22Rv1 (cell line): Measurements from ENCODE around the gene USP5.

Experiments used
- H3K27ac ChIP-seq: fragments of 450-650 bp; 2 replicates; pipeline ENCODE4 v1.5.1; 2017
- ZFX ChIP-seq: fragments of 450-650 bp; IDR thresholded peaks from 2 replicates; pipeline ENCODE4 v1.6.1; 2017; ENCODE audit warnings: antibody characterized with exemption, borderline replicate concordance
- TF ChIP-seq, protein P1 (sequence below): fragments of 450-650 bp; IDR thresholded peaks from 2 replicates; pipeline ENCODE4 v1.5.1; 2017; ENCODE audit warnings: mild to moderate bottlenecking

Gene USP5

DNA sequence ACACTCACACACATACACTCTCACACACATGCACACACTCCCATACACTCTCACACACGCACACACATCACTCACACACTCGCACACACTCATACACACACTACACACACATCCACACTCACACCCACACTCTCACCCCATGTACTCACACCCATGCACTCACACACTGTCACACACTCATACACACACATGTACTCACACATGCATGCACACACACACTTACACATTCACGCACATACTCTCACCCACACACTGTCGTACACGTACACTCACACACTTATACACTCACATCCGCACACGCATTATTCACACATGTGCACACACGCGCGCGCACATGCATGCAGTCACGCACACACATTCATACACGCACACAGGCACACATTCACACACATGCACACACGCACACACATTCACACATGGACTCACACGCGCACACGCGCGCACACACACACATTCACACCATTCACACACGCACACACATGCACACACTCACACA is 34.2 kb upstream of the USP5 start:
- TF ChIP-seq, protein P1, sequence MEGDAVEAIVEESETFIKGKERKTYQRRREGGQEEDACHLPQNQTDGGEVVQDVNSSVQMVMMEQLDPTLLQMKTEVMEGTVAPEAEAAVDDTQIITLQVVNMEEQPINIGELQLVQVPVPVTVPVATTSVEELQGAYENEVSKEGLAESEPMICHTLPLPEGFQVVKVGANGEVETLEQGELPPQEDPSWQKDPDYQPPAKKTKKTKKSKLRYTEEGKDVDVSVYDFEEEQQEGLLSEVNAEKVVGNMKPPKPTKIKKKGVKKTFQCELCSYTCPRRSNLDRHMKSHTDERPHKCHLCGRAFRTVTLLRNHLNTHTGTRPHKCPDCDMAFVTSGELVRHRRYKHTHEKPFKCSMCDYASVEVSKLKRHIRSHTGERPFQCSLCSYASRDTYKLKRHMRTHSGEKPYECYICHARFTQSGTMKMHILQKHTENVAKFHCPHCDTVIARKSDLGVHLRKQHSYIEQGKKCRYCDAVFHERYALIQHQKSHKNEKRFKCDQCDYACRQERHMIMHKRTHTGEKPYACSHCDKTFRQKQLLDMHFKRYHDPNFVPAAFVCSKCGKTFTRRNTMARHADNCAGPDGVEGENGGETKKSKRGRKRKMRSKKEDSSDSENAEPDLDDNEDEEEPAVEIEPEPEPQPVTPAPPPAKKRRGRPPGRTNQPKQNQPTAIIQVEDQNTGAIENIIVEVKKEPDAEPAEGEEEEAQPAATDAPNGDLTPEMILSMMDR: no peak
- TF ChIP-seq ZFX: no peak
- peak overlapping the region; percentile 20 for H3K27ac ChIP-seq

DNA sequence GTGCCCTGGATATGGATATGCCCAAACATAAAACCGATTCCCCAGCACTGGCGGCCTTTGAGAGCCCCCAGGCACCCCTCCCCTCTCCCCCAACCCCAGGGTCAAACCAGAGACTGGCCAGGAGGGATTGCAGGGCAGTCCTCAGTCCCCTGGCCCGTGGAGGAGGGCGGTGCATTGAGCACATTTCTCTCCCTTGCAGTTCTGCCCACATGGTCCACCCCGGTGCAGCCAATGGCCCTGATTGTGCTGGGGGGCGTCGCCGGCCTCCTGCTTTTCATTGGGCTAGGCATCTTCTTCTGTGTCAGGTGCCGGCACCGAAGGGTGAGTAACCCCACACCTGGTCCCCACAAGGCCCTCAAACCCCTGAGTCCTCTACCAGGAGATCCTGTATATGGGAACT is 33.7 kb upstream of the USP5 start:
- no peak for TF ChIP-seq ZFX
- TF ChIP-seq, protein P1: no peak
- H3K27ac ChIP-seq: peak overlapping the region; percentile 20

DNA sequence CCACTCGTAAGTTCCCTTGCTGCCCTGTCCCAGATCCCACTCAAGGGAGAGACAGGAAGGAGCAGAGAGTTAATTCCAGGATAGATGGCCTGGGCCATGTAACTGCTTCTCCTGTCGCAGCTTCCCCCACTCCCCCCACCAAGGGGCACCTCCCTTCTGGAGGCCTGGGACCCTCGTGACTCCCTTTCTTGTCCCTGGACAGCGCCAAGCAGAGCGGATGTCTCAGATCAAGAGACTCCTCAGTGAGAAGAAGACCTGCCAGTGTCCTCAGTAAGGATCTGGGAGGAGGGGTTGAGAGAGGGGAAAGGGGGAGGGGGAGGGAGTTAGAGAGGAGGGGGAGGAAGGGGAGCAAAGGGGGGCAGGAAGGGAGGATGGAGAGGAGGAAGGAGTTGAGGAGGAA is 33.3 kb upstream of the USP5 start:
- peak overlapping the region; percentile 20 for H3K27ac ChIP-seq
- TF ChIP-seq ZFX: no peak
- TF ChIP-seq, protein P1: no peak

DNA sequence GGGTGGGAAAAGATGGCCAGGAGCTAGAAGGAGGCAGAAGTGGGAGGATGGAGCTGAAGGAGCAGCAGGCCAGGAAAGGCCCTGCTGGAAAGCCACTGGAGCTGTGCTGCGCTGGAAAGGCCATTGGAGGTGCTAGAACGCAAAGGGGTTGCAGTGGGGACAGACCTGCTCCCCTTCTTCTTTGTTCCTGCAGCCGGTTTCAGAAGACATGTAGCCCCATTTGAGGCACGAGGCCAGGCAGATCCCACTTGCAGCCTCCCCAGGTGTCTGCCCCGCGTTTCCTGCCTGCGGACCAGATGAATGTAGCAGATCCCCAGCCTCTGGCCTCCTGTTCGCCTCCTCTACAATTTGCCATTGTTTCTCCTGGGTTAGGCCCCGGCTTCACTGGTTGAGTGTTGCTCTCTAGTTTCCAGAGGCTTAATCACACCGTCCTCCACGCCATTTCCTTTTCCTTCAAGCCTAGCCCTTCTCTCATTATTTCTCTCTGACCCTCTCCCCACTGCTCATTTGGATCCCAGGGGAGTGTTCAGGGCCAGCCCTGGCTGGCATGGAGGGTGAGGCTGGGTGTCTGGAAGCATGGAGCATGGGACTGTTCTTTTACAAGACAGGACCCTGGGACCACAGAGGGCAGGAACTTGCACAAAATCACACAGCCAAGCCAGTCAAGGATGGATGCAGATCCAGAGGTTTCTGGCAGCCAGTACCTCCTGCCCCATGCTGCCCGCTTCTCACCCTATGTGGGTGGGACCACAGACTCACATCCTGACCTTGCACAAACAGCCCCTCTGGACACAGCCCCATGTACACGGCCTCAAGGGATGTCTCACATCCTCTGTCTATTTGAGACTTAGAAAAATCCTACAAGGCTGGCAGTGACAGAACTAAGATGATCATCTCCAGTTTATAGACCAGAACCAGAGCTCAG is 32.6 kb upstream of the USP5 start:
- H3K27ac ChIP-seq: peak overlapping the region; percentile 59
- no peak for TF ChIP-seq ZFX
- TF ChIP-seq, protein P1: no peak

DNA sequence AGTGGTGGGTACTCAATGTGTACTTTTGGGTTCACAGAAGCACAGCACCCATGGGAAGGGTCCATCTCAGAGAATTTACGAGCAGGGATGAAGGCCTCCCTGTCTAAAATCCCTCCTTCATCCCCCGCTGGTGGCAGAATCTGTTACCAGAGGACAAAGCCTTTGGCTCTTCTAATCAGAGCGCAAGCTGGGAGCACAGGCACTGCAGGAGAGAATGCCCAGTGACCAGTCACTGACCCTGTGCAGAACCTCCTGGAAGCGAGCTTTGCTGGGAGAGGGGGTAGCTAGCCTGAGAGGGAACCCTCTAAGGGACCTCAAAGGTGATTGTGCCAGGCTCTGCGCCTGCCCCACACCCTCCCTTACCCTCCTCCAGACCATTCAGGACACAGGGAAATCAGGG is 31.8 kb upstream of the USP5 start:
- TF ChIP-seq, protein P1: no peak
- no peak for TF ChIP-seq ZFX

DNA sequence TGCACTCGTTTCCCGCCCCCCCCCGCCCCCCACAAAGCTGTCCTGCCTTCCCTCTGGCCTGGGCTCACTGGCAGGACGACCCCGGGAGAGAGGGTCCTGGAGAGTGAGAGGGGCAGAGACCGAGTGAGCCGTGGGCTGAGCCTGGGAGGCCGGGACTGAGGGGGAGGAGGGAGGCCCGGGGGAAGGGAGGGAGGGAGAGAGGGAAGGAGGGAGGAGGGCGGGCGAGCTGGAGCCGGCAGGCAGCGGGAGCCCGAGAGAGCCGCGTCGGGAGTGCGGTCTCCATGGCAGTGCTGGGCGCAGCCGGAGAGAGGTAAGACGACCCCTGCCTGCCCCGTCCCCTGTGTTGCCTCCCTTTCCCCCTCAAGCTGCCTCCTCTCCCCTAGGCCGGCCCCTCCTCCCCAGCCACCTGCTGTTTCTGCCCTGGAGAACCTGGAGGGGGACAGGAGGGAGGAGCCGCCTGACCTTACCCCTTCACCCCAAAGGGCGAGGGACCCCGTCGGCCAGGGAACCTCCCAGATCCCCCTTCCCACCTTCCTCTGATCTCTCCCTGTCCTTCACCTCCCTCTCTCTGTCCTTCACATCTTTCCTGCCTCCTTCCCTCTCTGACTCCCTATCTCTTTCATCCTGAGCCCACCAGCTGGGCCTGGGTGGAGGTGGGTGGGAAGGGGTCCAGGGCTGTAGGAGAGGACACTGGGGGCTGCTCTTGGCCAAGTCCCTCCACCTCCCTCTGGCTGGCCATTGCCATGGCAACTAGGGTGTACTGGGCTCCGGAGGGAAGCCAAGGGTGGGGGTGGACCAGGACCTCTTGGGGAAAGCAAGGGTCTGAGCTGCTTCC is 30.1 kb upstream of the USP5 start, which contains the start of gene GPR162:
Gene GPR162, plus strand, starts transcription at position 231 of the 835 bp plus-strand sequence. CDS start 2,078 bp downstream, outside the sequence.
- TF ChIP-seq, protein P1: no peak
- TF ChIP-seq ZFX: no peak
- H3K27ac ChIP-seq: peak within 1 kb of the TSS; percentile 59

More for the DNA sequence above, 31.8 kb upstream of the USP5 start:
- peak overlapping the region; percentile 59 for H3K27ac ChIP-seq
